OCI-LY3 (cell line): ENCODE results near the gene LGI4.

Experiments
- EZH2phosphoT487 ChIP-seq: fragments of 200-600 bp; shearing (Covaris generic); IDR thresholded peaks from 2 replicates; pipeline ENCODE4 v1.6.1; 2018; ENCODE audit warnings: antibody characterized with exemption, mixed run types, low read depth
- TF ChIP-seq, protein P1 (sequence below): fragments of 200-600, 300-600 bp; sonication (generic); IDR thresholded peaks from 2 replicates; pipeline ENCODE4 v1.5.1; 2014; ENCODE audit warnings: antibody characterized with exemption, low read length, low read depth

- TF ChIP-seq, protein P1, sequence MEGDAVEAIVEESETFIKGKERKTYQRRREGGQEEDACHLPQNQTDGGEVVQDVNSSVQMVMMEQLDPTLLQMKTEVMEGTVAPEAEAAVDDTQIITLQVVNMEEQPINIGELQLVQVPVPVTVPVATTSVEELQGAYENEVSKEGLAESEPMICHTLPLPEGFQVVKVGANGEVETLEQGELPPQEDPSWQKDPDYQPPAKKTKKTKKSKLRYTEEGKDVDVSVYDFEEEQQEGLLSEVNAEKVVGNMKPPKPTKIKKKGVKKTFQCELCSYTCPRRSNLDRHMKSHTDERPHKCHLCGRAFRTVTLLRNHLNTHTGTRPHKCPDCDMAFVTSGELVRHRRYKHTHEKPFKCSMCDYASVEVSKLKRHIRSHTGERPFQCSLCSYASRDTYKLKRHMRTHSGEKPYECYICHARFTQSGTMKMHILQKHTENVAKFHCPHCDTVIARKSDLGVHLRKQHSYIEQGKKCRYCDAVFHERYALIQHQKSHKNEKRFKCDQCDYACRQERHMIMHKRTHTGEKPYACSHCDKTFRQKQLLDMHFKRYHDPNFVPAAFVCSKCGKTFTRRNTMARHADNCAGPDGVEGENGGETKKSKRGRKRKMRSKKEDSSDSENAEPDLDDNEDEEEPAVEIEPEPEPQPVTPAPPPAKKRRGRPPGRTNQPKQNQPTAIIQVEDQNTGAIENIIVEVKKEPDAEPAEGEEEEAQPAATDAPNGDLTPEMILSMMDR: no peak
- no peak for TF ChIP-seq EZH2phosphoT487
Measured at GRCh38 chr19:35117799-35118198, 17.1 kb downstream of the LGI4 start.
